Measurements from ENCODE around the gene CCDC157.

GRCh38 chr22:30422481-30423300 is 65.9 kb downstream of the CCDC157 start:
- TF ChIP-seq EZH2 (IDR thresholded peaks at IDR 0.05), result no peak
- TF ChIP-seq POLR2AphosphoS5 (IDR thresholded peaks at IDR 0.05; ENCODE audit: borderline replicate concordance, low read depth, low read length), result no peak
- no peak for TF ChIP-seq FOXP2 (optimal IDR thresholded peaks at IDR 0.05; ENCODE audit: control extremely low read depth, extremely low read length, insufficient read depth)
